Peyer's patch (tissue), 4 donors: ENCODE results near the gene HPSE2.

Source experiments
- POLR2A ChIP-seq, 2 donors: fragments of 450-650 bp; IDR thresholded peaks; one replicate each; pipeline ENCODE4 v1.5.1; 2017; ENCODE audit warnings: antibody characterized with exemption in 2 of 2, mild to moderate bottlenecking in 2 of 2, moderate library complexity in 2 of 2
- TF ChIP-seq, protein P1 (sequence below), 6 experiments: fragments of 450-650 bp in 4 of 6; fragments of 200-600 bp in 2 of 6; sonication (generic) in 1 of 6; IDR thresholded peaks; one replicate each; pipeline ENCODE4 v1.5.1; 2017 to 2019; ENCODE audit warnings: antibody characterized with exemption in 6 of 6, mild to moderate bottlenecking in 3 of 6, moderate library complexity in 1 of 6

GRCh38 chr10:98910048-98910447 is 325.6 kb downstream of the HPSE2 start:
- TF ChIP-seq, protein P1, sequence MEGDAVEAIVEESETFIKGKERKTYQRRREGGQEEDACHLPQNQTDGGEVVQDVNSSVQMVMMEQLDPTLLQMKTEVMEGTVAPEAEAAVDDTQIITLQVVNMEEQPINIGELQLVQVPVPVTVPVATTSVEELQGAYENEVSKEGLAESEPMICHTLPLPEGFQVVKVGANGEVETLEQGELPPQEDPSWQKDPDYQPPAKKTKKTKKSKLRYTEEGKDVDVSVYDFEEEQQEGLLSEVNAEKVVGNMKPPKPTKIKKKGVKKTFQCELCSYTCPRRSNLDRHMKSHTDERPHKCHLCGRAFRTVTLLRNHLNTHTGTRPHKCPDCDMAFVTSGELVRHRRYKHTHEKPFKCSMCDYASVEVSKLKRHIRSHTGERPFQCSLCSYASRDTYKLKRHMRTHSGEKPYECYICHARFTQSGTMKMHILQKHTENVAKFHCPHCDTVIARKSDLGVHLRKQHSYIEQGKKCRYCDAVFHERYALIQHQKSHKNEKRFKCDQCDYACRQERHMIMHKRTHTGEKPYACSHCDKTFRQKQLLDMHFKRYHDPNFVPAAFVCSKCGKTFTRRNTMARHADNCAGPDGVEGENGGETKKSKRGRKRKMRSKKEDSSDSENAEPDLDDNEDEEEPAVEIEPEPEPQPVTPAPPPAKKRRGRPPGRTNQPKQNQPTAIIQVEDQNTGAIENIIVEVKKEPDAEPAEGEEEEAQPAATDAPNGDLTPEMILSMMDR (IDR thresholded peaks at IDR 0.05): no peak
- no peak for TF ChIP-seq POLR2A (IDR thresholded peaks at IDR 0.05)
